SK-N-MC (cell line): ENCODE measurements around the gene ESR1.

Experiments
- EZH2 ChIP-seq: fragments of 200-600 bp; sonication (generic); IDR thresholded peaks from one replicate; pipeline ENCODE4 v1.6.1; 2017; ENCODE audit warnings: antibody characterized with exemption
- FOXP2 ChIP-seq: optimal IDR thresholded peaks from 2 replicates; pipeline ENCODE3; 2011; ENCODE audit warnings: mild to moderate bottlenecking, moderate library complexity; ENCODE audit not compliant: insufficient read depth; ENCODE audit errors: extremely low read length, control extremely low read depth
- POLR2AphosphoS5 ChIP-seq: IDR thresholded peaks from 2 replicates; pipeline ENCODE4 v1.6.1; 2012; ENCODE audit warnings: mild to moderate bottlenecking, low read depth, low read length, borderline replicate concordance

- TF ChIP-seq EZH2 (no peak), POLR2AphosphoS5 (no peak), FOXP2 (no peak)
Observed at GRCh38 chr6:152166897-152167296, 359.4 kb downstream of the ESR1 start.
